Measurements from ENCODE around the gene DGKI.

Gene DGKI

DNA sequence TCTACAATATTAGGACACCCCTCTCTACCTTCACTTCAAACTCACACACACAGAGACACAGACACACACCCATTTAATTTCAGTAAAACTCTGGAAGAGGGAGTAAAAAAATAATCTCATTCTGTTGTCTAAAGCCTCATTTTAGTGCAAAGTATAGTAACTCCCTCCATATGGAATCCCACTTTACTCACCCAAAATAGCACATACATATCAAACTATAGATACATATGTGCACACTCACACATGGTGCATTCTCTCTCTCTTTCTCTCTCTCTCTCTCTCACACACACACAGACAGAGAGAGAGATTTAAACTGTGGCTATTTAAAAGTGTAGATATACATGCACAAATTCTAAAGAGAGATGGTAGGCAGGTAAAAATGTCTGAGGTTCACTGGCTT is 323.6 kb downstream of the DGKI start:
- DNase-seq (ENCODE audit: low read depth, low spot score), result no peak
- in situ Hi-C loops (cut with HindIII; ENCODE audit: low sequenced_read_pairs), result no loop called here
- no peak overlapping the region for H3K4me3 ChIP-seq (ENCODE audit: low read depth, low read length)
- TF ChIP-seq, protein P1, sequence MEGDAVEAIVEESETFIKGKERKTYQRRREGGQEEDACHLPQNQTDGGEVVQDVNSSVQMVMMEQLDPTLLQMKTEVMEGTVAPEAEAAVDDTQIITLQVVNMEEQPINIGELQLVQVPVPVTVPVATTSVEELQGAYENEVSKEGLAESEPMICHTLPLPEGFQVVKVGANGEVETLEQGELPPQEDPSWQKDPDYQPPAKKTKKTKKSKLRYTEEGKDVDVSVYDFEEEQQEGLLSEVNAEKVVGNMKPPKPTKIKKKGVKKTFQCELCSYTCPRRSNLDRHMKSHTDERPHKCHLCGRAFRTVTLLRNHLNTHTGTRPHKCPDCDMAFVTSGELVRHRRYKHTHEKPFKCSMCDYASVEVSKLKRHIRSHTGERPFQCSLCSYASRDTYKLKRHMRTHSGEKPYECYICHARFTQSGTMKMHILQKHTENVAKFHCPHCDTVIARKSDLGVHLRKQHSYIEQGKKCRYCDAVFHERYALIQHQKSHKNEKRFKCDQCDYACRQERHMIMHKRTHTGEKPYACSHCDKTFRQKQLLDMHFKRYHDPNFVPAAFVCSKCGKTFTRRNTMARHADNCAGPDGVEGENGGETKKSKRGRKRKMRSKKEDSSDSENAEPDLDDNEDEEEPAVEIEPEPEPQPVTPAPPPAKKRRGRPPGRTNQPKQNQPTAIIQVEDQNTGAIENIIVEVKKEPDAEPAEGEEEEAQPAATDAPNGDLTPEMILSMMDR (IDR thresholded peaks at IDR 0.05; ENCODE audit: low read depth, low read length), result no peak

DNA sequence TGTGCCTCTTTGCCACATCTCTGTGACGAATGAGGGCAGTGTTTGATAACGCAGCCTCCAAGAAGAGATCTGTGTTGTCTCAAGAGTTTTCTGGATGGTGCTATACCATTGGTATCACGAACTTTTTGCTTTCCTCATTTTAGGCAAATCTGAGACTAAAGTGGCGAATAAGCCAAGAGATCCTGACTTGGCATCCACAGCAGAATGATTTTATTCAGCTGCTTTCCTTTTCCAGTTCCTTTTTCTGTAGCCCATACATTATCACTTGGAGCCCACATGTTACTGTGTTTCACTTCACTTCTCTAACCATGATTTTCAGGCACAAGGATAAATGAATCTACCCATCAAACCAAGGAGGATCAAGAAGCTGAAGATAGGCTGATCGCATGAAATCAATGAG is 325.3 kb downstream of the DGKI start:
- DNase-seq (ENCODE audit: low read depth, low spot score), result no peak
- in situ Hi-C loops (cut with HindIII; ENCODE audit: low sequenced_read_pairs), result no loop called here
- TF ChIP-seq, protein P1 (IDR thresholded peaks at IDR 0.05; ENCODE audit: low read depth, low read length), result no peak
- H3K4me3 ChIP-seq (ENCODE audit: low read depth, low read length), result no peak overlapping the region

DNA sequence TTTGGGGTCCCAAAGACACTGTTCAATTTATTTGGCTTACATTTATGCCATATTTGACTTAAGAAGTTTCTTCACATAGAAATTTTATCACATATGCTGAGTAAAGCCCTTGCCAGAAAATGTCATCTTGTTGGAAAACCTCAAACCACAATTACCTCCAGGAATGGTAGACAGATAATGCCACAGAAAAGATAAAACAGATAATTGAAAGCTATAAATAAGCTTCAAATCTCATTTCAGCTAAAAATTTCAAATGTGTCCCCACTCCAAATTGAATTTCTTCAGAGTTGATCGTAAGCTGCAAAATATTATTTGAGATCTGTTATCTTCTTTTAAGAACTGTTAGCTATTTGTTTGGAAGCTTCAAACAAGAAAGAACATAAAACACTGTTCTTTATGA is 326.8 kb downstream of the DGKI start:
- TF ChIP-seq, protein P1 (IDR thresholded peaks at IDR 0.05; ENCODE audit: low read depth, low read length), result no peak
- no peak overlapping the region for H3K4me3 ChIP-seq (ENCODE audit: low read depth, low read length)
- in situ Hi-C loops (cut with HindIII; ENCODE audit: low sequenced_read_pairs), result no loop called here
- DNase-seq (ENCODE audit: low read depth, low spot score), result peak; percentile 45

DNA sequence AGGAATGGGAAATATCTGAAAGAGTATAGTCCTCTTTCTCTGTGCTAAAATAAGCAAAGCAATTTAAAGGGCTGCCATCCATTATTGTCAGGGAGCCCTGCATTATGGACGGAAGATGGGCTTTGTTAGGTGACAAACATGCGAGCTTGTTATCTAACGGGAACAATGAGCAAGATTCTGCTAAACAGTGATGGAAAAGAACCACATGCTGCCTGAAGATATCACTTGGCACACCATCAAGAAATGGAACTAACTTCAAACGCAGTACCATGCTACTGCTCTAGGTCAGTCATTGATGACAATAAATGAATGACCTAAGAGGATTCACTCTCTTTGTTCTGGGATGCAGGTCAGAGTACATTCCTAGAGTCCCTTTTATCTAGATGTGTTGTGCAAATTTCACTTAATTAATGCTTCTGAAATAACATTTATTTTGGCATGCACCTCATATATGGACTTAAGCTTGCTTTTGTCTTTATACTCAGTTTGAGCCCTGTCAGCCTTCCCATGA is 327.5 kb downstream of the DGKI start:
- no peak overlapping the region for H3K4me3 ChIP-seq (ENCODE audit: low read depth, low read length)
- no peak for DNase-seq (ENCODE audit: low read depth, low spot score)
- in situ Hi-C loops (cut with HindIII; ENCODE audit: low sequenced_read_pairs), result no loop called here
- TF ChIP-seq, protein P1 (IDR thresholded peaks at IDR 0.05; ENCODE audit: low read depth, low read length), result no peak

DNA sequence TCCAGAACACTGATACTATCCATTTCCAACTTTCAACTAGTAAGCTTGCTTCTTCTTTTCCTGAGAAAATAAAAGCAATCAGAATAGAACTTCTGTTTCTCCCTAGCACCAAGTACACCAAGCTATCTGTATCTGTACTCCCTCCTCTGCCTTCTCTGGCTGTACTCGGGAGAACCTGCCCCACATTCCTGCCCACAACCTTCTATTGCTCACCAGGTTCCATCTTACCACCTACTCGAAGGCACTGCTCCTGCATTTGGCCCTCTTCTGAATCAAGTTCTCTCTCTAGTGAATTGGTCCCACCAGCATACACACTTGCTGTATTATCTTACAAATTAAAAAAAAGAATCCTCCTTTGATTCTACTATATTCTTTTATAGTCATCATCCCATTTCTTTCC is 333.7 kb downstream of the DGKI start:
- in situ Hi-C loops (cut with HindIII; ENCODE audit: low sequenced_read_pairs), result no loop called here
- DNase-seq (ENCODE audit: low read depth, low spot score), result no peak
- H3K4me3 ChIP-seq (ENCODE audit: low read depth, low read length), result no peak overlapping the region
- TF ChIP-seq, protein P1 (IDR thresholded peaks at IDR 0.05; ENCODE audit: low read depth, low read length), result no peak

DNA sequence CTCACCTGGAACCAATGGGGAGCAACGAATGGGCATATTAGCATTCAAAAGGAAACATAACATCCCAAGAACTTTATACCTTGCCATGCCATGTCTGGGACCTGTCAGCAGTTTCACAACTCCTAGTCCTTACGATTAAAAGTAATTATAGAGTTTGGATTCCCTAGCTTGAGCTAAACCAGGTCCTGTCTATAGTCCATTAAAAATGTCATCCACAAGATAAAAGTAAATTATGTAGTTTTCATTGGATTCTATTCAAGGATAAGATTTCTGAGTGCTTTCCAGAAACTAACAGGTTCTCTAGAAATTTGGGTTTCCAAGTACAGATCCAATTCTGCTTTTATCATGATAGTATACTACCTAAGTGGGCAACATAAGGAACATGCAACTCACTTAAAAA is 339.7 kb downstream of the DGKI start:
- in situ Hi-C loops (cut with HindIII; ENCODE audit: low sequenced_read_pairs), result no loop called here
- no peak for DNase-seq (ENCODE audit: low read depth, low spot score)
- TF ChIP-seq, protein P1 (IDR thresholded peaks at IDR 0.05; ENCODE audit: low read depth, low read length), result no peak
- no peak overlapping the region for H3K4me3 ChIP-seq (ENCODE audit: low read depth, low read length)

DNA sequence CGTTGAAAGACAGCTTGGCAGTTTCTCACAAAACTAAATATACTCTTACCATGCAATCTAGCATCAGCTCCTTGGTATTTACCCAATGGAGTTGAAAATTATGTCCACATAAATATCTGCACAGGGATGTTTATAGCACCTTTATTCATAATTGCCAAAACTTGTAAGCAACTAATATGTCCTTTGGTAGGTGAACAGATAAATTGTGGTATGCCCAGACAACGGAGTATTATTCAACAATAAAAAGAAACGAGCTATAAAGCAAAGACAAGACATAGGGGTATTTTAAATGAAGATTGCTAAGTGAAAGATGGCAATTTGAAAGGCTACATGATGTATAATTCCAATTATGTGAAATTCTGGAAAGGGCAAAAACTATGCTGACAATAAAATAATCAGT is 340.7 kb downstream of the DGKI start:
- in situ Hi-C loops (cut with HindIII; ENCODE audit: low sequenced_read_pairs), result no loop called here
- DNase-seq (ENCODE audit: low read depth, low spot score), result no peak
- TF ChIP-seq, protein P1 (IDR thresholded peaks at IDR 0.05; ENCODE audit: low read depth, low read length), result no peak
- no peak overlapping the region for H3K4me3 ChIP-seq (ENCODE audit: low read depth, low read length)

All from astrocyte of the spinal cord (primary cell).